Measurements from ENCODE around the gene DIRAS1. TPM values are rescaled to one million over a fixed set of nuclear protein-coding genes. Genes with fewer than 3 reads are reported as not detected.

DIRAS1 gene
- total RNA-seq, 1 experiment from 2014 or later: 7.8 TPM

GRCh38 chr19:2729943-2730818 is 9.0 kb upstream of the DIRAS1 start:
- H2BK12ac ChIP-seq (ENCODE audit: insufficient read length, low read depth, low read length): no peak overlapping the region
- H4K91ac ChIP-seq (ENCODE audit: insufficient read length, low read depth, low read length): no peak overlapping the region
- no peaks in the 10 kb centered on the region for H3K79me1 ChIP-seq (ENCODE audit: insufficient read depth, low read depth, low read length, poor library complexity, severe bottlenecking)
- peaks cover 3 to 11% of the 10 kb centered on the region in 2 experiments for H3K4me1 Mint-ChIP-seq
- no peak overlapping the region for H2AFZ ChIP-seq (ENCODE audit: low read length)
- no peak overlapping the region for H3K18ac ChIP-seq (ENCODE audit: insufficient read length, low read depth, low read length)
- H3K23me2 ChIP-seq (ENCODE audit: insufficient read length, low read depth, low read length, poor library complexity, severe bottlenecking): no peaks in the 10 kb centered on the region
- H4K5ac ChIP-seq (ENCODE audit: insufficient read length, low read depth, low read length): no peak overlapping the region
- WGBS (ENCODE audit: extremely low coverage, insufficient read length, low lambda C conversion rate): no CpG with 5 or more reads among the region's 26 CpGs
- H4K8ac ChIP-seq (replicated peaks; ENCODE audit: insufficient read length, low read depth, low read length): no peak overlapping the region
- TF ChIP-seq, protein P1, sequence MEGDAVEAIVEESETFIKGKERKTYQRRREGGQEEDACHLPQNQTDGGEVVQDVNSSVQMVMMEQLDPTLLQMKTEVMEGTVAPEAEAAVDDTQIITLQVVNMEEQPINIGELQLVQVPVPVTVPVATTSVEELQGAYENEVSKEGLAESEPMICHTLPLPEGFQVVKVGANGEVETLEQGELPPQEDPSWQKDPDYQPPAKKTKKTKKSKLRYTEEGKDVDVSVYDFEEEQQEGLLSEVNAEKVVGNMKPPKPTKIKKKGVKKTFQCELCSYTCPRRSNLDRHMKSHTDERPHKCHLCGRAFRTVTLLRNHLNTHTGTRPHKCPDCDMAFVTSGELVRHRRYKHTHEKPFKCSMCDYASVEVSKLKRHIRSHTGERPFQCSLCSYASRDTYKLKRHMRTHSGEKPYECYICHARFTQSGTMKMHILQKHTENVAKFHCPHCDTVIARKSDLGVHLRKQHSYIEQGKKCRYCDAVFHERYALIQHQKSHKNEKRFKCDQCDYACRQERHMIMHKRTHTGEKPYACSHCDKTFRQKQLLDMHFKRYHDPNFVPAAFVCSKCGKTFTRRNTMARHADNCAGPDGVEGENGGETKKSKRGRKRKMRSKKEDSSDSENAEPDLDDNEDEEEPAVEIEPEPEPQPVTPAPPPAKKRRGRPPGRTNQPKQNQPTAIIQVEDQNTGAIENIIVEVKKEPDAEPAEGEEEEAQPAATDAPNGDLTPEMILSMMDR (conservative IDR thresholded peaks at IDR 0.05): no peak
- H3K27me3 ChIP-seq (ENCODE audit: insufficient read depth, low read length): no peaks in the 10 kb centered on the region
- no peak overlapping the region; the same call in 1 of the 2 replicates for H3K14ac ChIP-seq (ENCODE audit: insufficient read depth, low read length)
- no peak overlapping the region for H3K56ac ChIP-seq (ENCODE audit: insufficient read length, low read depth, low read length)
- H3K27me3 Mint-ChIP-seq (ENCODE audit: low read depth): peaks cover 28% of the 10 kb centered on the region
- peaks cover 8 to 20% (median 18%) of the 10 kb centered on the region in 3 experiments; a peak in 5 of 7 replicates for H3K36me3 Mint-ChIP-seq (ENCODE audit: insufficient read depth in 1 of 3, low read depth in 3 of 3)
- no peak overlapping the region for H3K4me2 ChIP-seq (ENCODE audit: insufficient read depth, insufficient read length, low read length)
- H3K27ac ChIP-seq (ENCODE audit: insufficient read length, low read depth, low read length): no peak overlapping the region
- H4K20me1 ChIP-seq (ENCODE audit: control insufficient read depth, insufficient read depth, insufficient read length): peaks cover 3% of the 10 kb centered on the region
- H3K79me2 ChIP-seq (ENCODE audit: insufficient read depth, low read length): no peaks in the 10 kb centered on the region
- H3K9ac ChIP-seq (ENCODE audit: extremely low read depth, insufficient read length, low read length): no peak overlapping the region
- no peak overlapping the region for H3T11ph ChIP-seq (ENCODE audit: low read length)
- no peak overlapping the region for H2BK5ac ChIP-seq (ENCODE audit: insufficient read length, low read length)
- H3K9me3 Mint-ChIP-seq: no peaks in the 10 kb centered on the region
- DNase-seq: no peak
- H3K9me3 ChIP-seq (ENCODE audit: control insufficient read depth, low read depth, low read length): no peaks in the 10 kb centered on the region
- no peak overlapping the region for H3K23ac ChIP-seq (ENCODE audit: insufficient read length, low read depth, low read length)
- H2BK120ac ChIP-seq (ENCODE audit: low read depth, low read length, poor library complexity, severe bottlenecking): no peak overlapping the region
- no peak overlapping the region for H3K27ac Mint-ChIP-seq
- no peak overlapping the region for H2AK5ac ChIP-seq (ENCODE audit: insufficient read length, low read length)
- no peak overlapping the region for H2BK15ac ChIP-seq (ENCODE audit: low read depth, low read length)
- no peaks in the 10 kb centered on the region; the same call in 1 of the 2 replicates for H3K4me1 ChIP-seq (ENCODE audit: insufficient read depth, low read length)
- no peak overlapping the region for H2BK20ac ChIP-seq (ENCODE audit: low read depth, low read length, poor library complexity, severe bottlenecking)
- H3K4me3 Mint-ChIP-seq: no peak overlapping the region
- no peak overlapping the region for H3K4ac ChIP-seq (ENCODE audit: low read depth, low read length)

Measured in H9 (cell line).